ENCODE measurements around the gene AK5.

- TF ChIP-seq CTCF (optimal IDR thresholded peaks at IDR 0.05 in 1 of 3, IDR thresholded peaks at IDR 0.05 in 1 of 3, conservative IDR thresholded peaks at IDR 0.05 in 1 of 3; ENCODE audit: extremely low read depth in 1 of 3, insufficient read depth in 2 of 3, low read length in 3 of 3), result no peak
- TF ChIP-seq EZH2 (IDR thresholded peaks at IDR 0.05; ENCODE audit: low read length), result no peak
Observed at GRCh38 chr1:77375541-77375940, 93.7 kb downstream of the AK5 start.
